Right hindlimb (tissue), 1 donor: ENCODE measurements around the gene ZCCHC7.
"Not testable (repeated sequence)": the region's sequence is repeated elsewhere in the genome, so short reads cannot be mapped to it uniquely, and the experiment has no call there.

Source experiments
- DNase-seq: peaks from one replicate; pipeline ENCODE4 v3.0.0-alpha.2; 2018

Gene ZCCHC7

GRCh38 chr9:37121881-37122280 lies 1.5 kb downstream of the ZCCHC7 start:
- DNase-seq: no peak

DNA sequence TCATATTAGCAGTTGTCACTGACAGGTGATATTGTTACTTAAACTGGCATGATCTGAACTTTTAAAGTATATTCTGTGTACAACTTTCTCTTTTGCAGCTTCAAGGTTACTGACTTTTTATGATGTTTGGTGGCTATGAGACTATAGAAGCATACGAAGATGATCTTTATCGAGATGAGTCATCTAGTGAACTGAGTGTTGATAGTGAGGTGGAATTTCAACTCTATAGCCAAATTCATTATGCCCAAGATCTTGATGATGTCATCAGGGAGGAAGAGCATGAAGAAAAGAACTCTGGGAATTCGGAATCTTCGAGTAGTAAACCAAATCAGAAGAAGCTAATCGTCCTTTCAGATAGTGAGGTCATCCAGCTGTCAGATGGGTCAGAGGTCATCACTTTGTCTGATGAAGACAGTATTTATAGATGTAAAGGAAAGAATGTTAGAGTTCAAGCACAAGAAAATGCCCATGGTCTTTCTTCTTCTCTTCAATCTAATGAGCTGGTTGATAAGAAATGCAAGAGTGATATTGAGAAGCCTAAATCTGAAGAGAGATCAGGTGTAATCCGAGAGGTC lies 5.9 kb downstream of the ZCCHC7 start:
- no peak for DNase-seq

DNA sequence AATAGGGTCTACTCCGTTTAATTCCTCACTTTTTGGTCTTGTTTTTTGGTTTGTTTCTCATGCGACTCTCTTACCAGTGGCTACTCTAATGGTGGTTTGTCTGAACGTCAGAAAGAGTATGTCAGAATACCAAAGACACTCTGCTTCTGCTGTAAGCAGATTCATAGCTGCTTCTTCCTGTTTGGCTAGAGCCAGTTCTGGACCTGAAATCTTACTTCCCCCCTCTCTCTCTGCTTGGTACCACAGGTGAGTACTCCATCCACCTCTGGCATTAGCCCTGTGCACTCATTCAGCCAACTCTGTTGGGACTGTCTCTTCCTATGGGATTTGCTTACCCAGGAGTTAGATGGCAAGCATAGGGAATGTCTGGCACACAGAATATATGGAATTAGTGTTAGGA lies 6.6 kb downstream of the ZCCHC7 start:
- no peak for DNase-seq

DNA sequence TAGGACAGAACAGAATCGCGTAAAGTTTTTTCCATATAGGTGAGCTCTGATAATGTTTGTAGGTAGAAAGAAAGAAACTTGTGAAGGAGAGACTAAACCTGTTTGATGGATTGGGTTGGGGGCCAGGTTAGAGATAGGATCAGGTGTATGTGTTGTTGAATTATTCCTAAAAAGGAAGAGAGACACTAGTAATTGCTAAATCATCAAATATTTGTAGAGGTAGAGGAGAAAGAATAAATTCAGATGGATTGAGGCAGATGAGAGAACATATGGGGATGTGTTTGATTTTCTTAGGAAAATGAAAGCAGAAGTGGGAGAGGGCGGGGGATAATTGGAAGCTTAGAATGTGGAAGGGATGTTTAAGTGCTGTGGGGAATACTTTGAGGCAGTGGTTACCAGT lies 7.7 kb downstream of the ZCCHC7 start:
- DNase-seq: no peak

GRCh38 chr9:37134166-37134565 lies 13.8 kb downstream of the ZCCHC7 start:
- no peak for DNase-seq

DNA sequence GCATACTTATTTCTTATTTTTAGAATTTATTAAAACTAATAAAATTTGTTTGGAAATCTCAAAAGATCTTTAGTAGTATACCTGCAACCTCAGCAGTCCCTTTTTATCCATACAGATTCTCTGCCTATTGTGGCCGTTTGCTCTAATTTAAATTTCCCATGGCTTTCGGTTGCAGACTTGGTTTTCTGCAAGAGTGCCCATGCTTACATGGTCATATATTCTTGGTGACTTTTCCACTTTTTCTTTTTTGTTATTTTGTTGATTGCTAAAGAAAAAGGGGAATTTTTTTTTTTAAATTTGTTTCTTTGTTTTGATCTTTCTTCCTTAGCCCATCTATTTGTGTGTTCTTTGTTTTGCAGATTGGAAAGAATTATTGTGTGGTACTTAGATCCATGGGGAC lies 20.6 kb downstream of the ZCCHC7 start:
- DNase-seq: no peak

DNA sequence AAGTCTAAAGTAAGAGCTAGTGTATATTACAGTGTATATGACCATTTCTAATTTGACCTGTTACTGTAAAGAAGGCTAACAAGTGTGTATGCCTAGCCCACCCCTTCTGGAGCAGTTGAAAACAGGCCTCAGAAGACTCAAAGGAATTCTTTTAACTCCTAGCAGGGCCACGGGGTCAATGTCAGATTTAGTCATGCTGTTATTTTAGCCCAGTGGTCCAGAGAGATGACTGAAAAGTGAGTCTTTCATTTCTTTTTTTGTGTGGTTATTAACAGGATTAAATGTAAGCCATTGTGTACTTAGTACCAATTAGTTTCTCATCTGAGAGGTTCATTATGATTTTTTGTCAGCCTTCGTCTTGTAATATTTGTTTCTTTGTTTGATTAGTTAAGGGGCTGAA lies 24.4 kb downstream of the ZCCHC7 start:
- no peak for DNase-seq

GRCh38 chr9:37146410-37146809 lies 26.0 kb downstream of the ZCCHC7 start:
- no peak for DNase-seq

- DNase-seq: no peak
These were observed 27.8 kb downstream of the ZCCHC7 start for GRCh38 chr9:37148181-37148580.

DNA sequence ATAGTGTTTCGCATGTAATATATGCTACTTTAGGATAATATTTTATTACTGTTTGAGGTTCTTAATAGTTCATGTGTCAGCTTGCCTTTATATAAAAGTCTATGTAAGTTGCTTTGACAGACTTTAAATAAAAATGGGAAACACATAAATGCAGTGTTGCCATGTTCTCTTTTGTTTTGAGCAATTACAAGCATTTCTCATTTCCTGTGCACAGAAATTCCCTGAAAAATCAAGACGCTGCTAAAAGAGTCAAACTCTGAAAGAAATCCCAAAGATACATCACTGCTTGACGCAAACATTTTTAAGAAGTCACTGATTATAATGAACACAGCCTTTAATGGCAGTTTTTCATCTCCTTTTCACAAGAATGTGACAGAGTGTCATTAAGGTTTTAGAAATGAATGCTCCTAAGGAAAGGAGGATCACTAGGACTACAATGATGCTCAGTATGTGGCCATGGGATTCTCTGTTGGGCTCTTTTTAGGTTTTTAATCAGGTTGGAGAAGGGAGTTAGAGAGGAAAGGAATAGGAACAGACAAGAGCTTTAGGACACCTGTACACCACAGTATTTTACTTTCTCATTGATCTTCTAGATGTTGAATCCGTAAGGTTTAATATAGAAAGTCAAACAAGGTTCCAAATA lies 29.4 kb downstream of the ZCCHC7 start:
- DNase-seq: no peak

- DNase-seq: no peak
These were observed 30.0 kb downstream of the ZCCHC7 start for GRCh38 chr9:37150415-37150814.

- DNase-seq: no peak
These were observed 31.4 kb downstream of the ZCCHC7 start for GRCh38 chr9:37151812-37152211.

DNA sequence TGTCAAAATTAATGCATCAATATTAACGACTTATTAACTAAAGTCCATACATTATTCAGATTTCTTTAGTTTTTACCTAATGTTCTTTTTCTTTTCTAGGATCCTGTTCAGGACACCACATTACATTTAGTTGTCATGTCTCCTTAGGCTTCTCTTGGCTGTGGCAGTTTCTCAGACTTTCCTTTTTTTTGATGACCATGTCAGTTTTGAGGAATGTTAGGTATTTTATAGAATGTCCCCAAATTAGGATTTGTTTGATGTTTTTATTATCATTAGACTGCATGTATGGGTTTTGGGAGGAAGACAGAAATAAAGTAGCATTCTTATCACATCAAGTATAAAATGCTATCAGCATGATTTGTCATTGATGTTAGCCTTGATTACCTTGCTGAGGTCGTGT lies 32.0 kb downstream of the ZCCHC7 start:
- DNase-seq: no peak

- no peak for DNase-seq
These were observed 35.2 kb downstream of the ZCCHC7 start for GRCh38 chr9:37155601-37156000.

DNA sequence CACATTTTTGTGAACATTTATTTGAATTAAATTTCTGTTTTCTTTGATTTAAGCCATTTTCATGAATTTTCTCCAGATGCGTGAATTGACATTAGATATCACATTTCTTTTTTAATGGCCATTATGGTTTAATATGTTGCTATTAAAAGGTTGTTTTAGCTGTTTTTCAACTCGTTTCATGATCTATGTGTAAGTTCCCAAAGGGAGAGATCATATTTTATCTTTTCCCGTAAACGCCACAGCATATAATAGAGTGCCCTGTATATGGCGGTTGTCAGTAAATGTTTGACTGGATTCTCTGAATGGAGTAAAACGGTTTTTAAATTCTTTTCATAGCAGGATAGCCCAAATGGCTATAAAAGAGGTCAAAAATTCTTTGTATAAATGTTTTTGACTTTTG lies 35.8 kb downstream of the ZCCHC7 start:
- DNase-seq: no peak

GRCh38 chr9:37156781-37157356 lies 36.5 kb downstream of the ZCCHC7 start:
- DNase-seq: no peak

GRCh38 chr9:37157726-37158377 lies 37.5 kb downstream of the ZCCHC7 start:
- no peak for DNase-seq

- no peak for DNase-seq
These were observed 42.9 kb downstream of the ZCCHC7 start for GRCh38 chr9:37163299-37163698.

- DNase-seq: not testable (repeated sequence)
These were observed 44.0 kb downstream of the ZCCHC7 start for GRCh38 chr9:37164335-37164734.

DNA sequence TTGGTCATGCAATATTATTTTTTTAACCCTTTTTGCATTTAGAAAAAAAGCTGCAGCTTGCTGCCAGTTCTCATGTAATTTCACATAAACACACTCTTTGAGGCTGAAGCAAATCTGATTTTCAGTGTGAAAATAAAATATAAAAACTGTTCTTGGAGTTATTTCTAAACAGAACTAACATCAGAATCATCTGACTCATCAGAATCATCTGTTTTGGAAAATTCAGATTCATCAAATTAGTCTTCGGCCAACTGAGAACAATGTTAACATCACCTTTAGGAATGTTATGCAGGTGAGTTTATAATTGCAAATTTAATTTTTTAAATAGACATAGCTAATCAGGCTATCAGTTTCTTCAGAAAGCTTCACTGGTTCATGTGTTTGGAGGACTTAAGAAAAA lies 45.3 kb downstream of the ZCCHC7 start:
- no peak for DNase-seq

GRCh38 chr9:37167456-37168047 lies 47.2 kb downstream of the ZCCHC7 start:
- no peak for DNase-seq

- DNase-seq: no peak
These were observed 52.2 kb downstream of the ZCCHC7 start for GRCh38 chr9:37172557-37172956.

- DNase-seq: no peak
These were observed 53.9 kb downstream of the ZCCHC7 start for GRCh38 chr9:37174247-37174646.

- DNase-seq: no peak
These were observed 58.4 kb downstream of the ZCCHC7 start for GRCh38 chr9:37178742-37179141.
